ENCODE results near the gene CTNND2.

- TF ChIP-seq POLR2AphosphoS5 (IDR thresholded peaks at IDR 0.05; ENCODE audit: low read depth, low read length) (no peak), EZH2phosphoT487 (IDR thresholded peaks at IDR 0.05; ENCODE audit: borderline replicate concordance, low read depth) (no peak), MAX (IDR thresholded peaks at IDR 0.05; ENCODE audit: low read depth) (no peak), RAD21 (IDR thresholded peaks at IDR 0.05; ENCODE audit: low read length) (no peak), CTCF (IDR thresholded peaks at IDR 0.05) (no peak), EP300 (IDR thresholded peaks at IDR 0.05; ENCODE audit: borderline replicate concordance in 1 of 2, low read depth in 1 of 2, low read length in 1 of 2) (no peak), TAF1 (IDR thresholded peaks at IDR 0.05; ENCODE audit: borderline replicate concordance, low read depth, low read length) (no peak), RFX5 (IDR thresholded peaks at IDR 0.05; ENCODE audit: low read length) (no peak), NFIC (IDR thresholded peaks at IDR 0.05; ENCODE audit: borderline replicate concordance) (no peak), NRF1 (IDR thresholded peaks at IDR 0.05; ENCODE audit: low read depth, low read length) (no peak), JUND (IDR thresholded peaks at IDR 0.05) (no peak)
Observed at GRCh38 chr5:11946317-11946716, 42.1 kb upstream of the CTNND2 start.

Measured in SK-N-SH (cell line).